GM13977 (cell line): ENCODE measurements around the gene SLC25A36.
"Not testable (repeated sequence)": the region's sequence is repeated elsewhere in the genome, so short reads cannot be mapped to it uniquely, and the experiment has no call there.

Experiments used
- DNase-seq: peaks from one replicate; pipeline ENCODE4 v3.0.0; 2012; ENCODE audit warnings: low spot score
- CTCF ChIP-seq: IDR thresholded peaks from 2 replicates; pipeline ENCODE4 v1.5.1; 2012; ENCODE audit warnings: mild to moderate bottlenecking, control low read depth; ENCODE audit not compliant: insufficient read depth; ENCODE audit errors: extremely low read depth, missing control alignments
- in situ Hi-C: fragments of 300-500 bp; cut with MboI; formaldehyde crosslinking; loops from one replicate; pipeline ENCODE4 v1.12.0; 2022; ENCODE audit warnings: low sequenced_read_pairs, low pct_unique_long_range_greater_than_20kb, mixed read lengths, inconsistent platforms; ENCODE audit not compliant: unreplicated experiment

Gene SLC25A36

DNA sequence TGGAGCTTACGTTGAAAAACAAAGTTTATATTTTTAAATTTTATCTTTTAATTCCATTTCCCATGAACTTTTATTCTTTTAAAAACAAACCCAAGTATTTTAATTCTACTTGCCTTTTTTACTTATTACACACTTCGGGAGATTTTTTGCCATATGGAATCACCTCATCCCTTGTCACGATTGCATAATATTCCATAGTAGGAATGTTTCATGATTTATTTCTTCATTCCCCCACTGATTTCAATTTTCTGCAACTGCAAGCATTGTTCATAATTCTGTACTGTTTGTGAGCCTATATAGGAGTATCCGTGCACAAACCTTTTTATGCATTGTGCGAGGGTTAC lies 574 bp upstream of the SLC25A36 start:
- in situ Hi-C loops: no loop called here
- no peak for TF ChIP-seq CTCF

GRCh38 chr3:140942221-140943104 lies 827 bp downstream of the SLC25A36 start:
- in situ Hi-C loops: no loop called here
- no peak for TF ChIP-seq CTCF
- DNase-seq: peak; percentile 62

More for the DNA sequence above, 574 bp upstream of the SLC25A36 start:
- DNase-seq: no peak

GRCh38 chr3:140943781-140944552 lies 2.3 kb downstream of the SLC25A36 start:
- no peak for DNase-seq
- in situ Hi-C loops: no loop called here
- TF ChIP-seq CTCF: no peak

DNA sequence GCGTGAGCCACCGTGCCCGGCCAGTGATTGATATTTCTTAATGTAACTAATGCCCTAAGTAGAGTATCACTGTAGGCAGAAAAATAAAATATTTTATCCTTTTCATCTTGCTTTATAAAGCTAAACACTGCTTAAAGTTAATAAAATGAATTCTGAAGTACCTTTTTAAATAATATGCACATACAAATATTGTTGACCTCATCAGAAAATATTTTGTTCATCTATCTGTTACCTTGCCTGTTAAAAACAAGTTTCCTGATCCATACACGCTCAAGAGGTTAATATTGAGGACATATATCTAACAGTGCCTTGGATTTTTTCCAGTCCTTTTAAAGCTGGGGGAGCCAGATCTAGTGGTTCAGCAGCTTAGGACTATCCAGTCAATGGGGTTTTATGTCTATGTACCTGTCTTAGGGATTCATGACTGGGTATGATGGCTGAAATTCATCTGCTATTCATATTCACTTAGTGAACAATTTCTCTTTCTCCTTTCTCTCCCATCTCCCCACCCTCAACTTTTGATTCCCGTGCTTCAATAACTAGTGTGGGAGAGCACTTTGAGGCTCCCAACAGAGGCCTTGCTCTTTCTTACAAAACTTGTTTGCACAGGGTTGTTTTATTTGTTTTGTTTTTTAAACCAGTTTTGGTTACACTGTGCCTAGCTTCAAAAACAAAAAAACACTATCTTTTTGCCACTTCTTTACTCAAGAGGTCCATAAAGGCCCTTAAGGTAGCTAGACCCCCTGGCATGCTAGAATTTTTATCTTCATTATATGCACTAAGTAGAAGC lies 7.0 kb downstream of the SLC25A36 start:
- TF ChIP-seq CTCF: no peak
- no peak for DNase-seq
- in situ Hi-C loops: no loop called here

GRCh38 chr3:140950144-140950543 lies 8.5 kb downstream of the SLC25A36 start:
- no peak for DNase-seq
- in situ Hi-C loops: no loop called here
- no peak for TF ChIP-seq CTCF

DNA sequence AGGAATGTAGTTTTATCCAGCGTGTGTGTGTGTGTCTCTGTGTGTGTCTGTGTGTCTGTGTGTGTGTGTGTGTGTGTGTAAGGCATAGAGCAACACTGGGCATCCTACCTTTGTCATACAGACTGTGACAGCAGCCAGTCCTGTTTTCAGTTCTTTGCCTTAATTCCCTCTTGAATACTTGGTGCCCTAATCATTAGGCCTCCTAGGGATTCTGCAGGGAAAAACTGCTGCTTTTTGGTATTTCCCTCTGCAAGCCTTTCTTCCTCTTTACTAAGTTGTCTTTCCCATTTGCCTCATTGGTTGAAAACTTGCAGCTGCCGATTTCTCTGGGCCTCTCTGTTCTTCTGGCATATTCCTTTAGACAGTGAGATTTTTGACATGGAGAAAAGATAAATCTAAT lies 9.2 kb downstream of the SLC25A36 start:
- no peak for TF ChIP-seq CTCF
- in situ Hi-C loops: no loop called here
- no peak for DNase-seq

GRCh38 chr3:140951750-140952149 lies 10.1 kb downstream of the SLC25A36 start:
- DNase-seq, in situ Hi-C loops: not testable (repeated sequence)
